Measurements from ENCODE around the gene TACR2. TPM values are rescaled to one million over a fixed set of nuclear protein-coding genes. Genes with fewer than 3 reads are reported as not detected.

Gene TACR2
- total and polyA plus RNA-seq, 8 donors: 0.56 to 133 (median 14.3) TPM; not detected in 1

GRCh38 chr10:69426376-69426727 is 9.6 kb upstream of the TACR2 start:
- no peaks in the 10 kb centered on the region for H3K9me3 ChIP-seq
- no peaks in the 10 kb centered on the region for H3K27me3 ChIP-seq
- peak overlapping the region; percentile 25 to 84 (median 80) for H3K27ac ChIP-seq
- WGBS, 5 donors: 69 to 84% (median 81%) methylated on average over 3 to 4 of the region's 4 CpGs
- intact Hi-C loops (cut with DNase I; ENCODE audit: low total_unique reads): loop anchor here (5.0 kb wide), 1 partner anchor 81 kb away; no protein-coding TSS in a partner anchor
- TF ChIP-seq POLR2A (IDR thresholded peaks at IDR 0.05) (no peak), POLR2AphosphoS5 (IDR thresholded peaks at IDR 0.05) (peak in 1 of 3 donors; percentile 10), CTCF (IDR thresholded peaks at IDR 0.05) (no peak)
- DNase-seq: no peak
- H3K36me3 ChIP-seq: no peaks in the 10 kb centered on the region
- no peak overlapping the region for H3K4me3 ChIP-seq
- peaks cover 21 to 59% (median 35%) of the 10 kb centered on the region in 4 donors for H3K4me1 ChIP-seq

- intact Hi-C loops (cut with DNase I; ENCODE audit: low total_unique reads): loop anchor here (5.0 kb wide), 1 partner anchor 82 kb away; no protein-coding TSS in a partner anchor
Measured at GRCh38 chr10:69425511-69426298, 9.0 kb upstream of the TACR2 start.

GRCh38 chr10:69425041-69425440 is 8.3 kb upstream of the TACR2 start:
- TF ChIP-seq POLR2A (IDR thresholded peaks at IDR 0.05) (no peak), POLR2AphosphoS5 (IDR thresholded peaks at IDR 0.05) (no peak), EP300 (IDR thresholded peaks at IDR 0.05) (no peak), CTCF (IDR thresholded peaks at IDR 0.05) (no peak)
- Histone ChIP-seq H3K4me1 (peaks cover 21 to 60% (median 38%) of the 10 kb centered on the region in 4 donors), H3K27ac (peak overlapping the region in 4 of 5 donors; percentile 71 to 84 (median 81)), H3K27me3 (no peaks in the 10 kb centered on the region), H3K9me3 (no peaks in the 10 kb centered on the region), H3K36me3 (no peaks in the 10 kb centered on the region), H3K4me3 (no peak overlapping the region)
- WGBS, 5 donors: 97 to 99% (median 98%) methylated on average over 2 of the region's 2 CpGs
- no peak for DNase-seq
- intact Hi-C loops (cut with DNase I; ENCODE audit: low total_unique reads): loop anchor here (5.0 kb wide), 1 partner anchor 82 kb away; no protein-coding TSS in a partner anchor

More at GRCh38 chr10:69425511-69426298, 9.0 kb upstream of the TACR2 start:
- peak; percentile 77 to 90 for DNase-seq
- peak in 2 of 3 donors; percentile 82 to 91 for TF ChIP-seq POLR2AphosphoS5 (IDR thresholded peaks at IDR 0.05)
- TF ChIP-seq CTCF (IDR thresholded peaks at IDR 0.05): no peak
- TF ChIP-seq EP300 (IDR thresholded peaks at IDR 0.05): no peak
- Histone ChIP-seq H3K4me1 (peaks cover 21 to 60% (median 35%) of the 10 kb centered on the region in 4 donors), H3K27me3 (no peaks in the 10 kb centered on the region), H3K36me3 (no peaks in the 10 kb centered on the region), H3K9me3 (no peaks in the 10 kb centered on the region), H3K4me3 (no peak overlapping the region), H3K27ac (peak overlapping the region; percentile 71 to 84 (median 82))
- 25 to 51% (median 31%) methylated on average over 5 of the region's 5 CpGs for WGBS, 5 donors

- intact Hi-C loops (cut with DNase I; ENCODE audit: low total_unique reads): no loop called here
- Histone ChIP-seq H3K27me3 (no peaks in the 10 kb centered on the region), H3K36me3 (no peaks in the 10 kb centered on the region), H3K9me3 (no peaks in the 10 kb centered on the region), H3K4me1 (peaks cover 27 to 73% (median 53%) of the 10 kb centered on the region in 4 donors), H3K27ac (peak overlapping the region in 4 of 5 donors; percentile 55 to 84 (median 70)), H3K4me3 (no peak overlapping the region)
- no peak for DNase-seq
- 81 to 93% (median 91%) methylated on average over 4 of the region's 4 CpGs for WGBS, 5 donors
- no peak for TF ChIP-seq POLR2A (IDR thresholded peaks at IDR 0.05)
- TF ChIP-seq EP300 (IDR thresholded peaks at IDR 0.05): no peak
- TF ChIP-seq POLR2AphosphoS5 (IDR thresholded peaks at IDR 0.05): no peak
- TF ChIP-seq CTCF (IDR thresholded peaks at IDR 0.05): no peak
Measured at GRCh38 chr10:69422676-69423075, 6.0 kb upstream of the TACR2 start.
